ENCODE results near the gene HAAO.

The HAAO gene

GRCh38 chr2:42812899-42813479 is 20.6 kb upstream of the HAAO start:
- peak; percentile 15 for DNase-seq

GRCh38 chr2:42810971-42811811 is 18.8 kb upstream of the HAAO start:
- DNase-seq: peak; percentile 44

GRCh38 chr2:42810121-42810970 is 18.0 kb upstream of the HAAO start:
- DNase-seq: peak; percentile 96

GRCh38 chr2:42809819-42810120 is 17.4 kb upstream of the HAAO start:
- DNase-seq: no peak

- no peak for DNase-seq
Measured at GRCh38 chr2:42809131-42809818, 16.9 kb upstream of the HAAO start.

- DNase-seq: no peak
Measured at GRCh38 chr2:42808301-42808700, 15.9 kb upstream of the HAAO start.

- no peak for DNase-seq
Measured at GRCh38 chr2:42806786-42807185, 14.4 kb upstream of the HAAO start.

GRCh38 chr2:42804891-42805290 is 12.5 kb upstream of the HAAO start:
- no peak for DNase-seq

GRCh38 chr2:42804338-42804737 is 12.0 kb upstream of the HAAO start:
- DNase-seq: no peak

- DNase-seq: no peak
Measured at GRCh38 chr2:42802150-42802549, 9.8 kb upstream of the HAAO start.

- DNase-seq: no peak
Measured at GRCh38 chr2:42801381-42801780, 9.0 kb upstream of the HAAO start.

- no peak for DNase-seq
Measured at GRCh38 chr2:42800981-42801380, 8.6 kb upstream of the HAAO start.

GRCh38 chr2:42800461-42800962 is 8.1 kb upstream of the HAAO start:
- no peak for DNase-seq

GRCh38 chr2:42799881-42800280 is 7.5 kb upstream of the HAAO start:
- no peak for DNase-seq

- DNase-seq: no peak
Measured at GRCh38 chr2:42797281-42797680, 4.9 kb upstream of the HAAO start.

- DNase-seq: no peak
Measured at GRCh38 chr2:42796427-42797248, 4.3 kb upstream of the HAAO start.

GRCh38 chr2:42795841-42796301 is 3.5 kb upstream of the HAAO start:
- no peak for DNase-seq

- DNase-seq: no peak
Measured at GRCh38 chr2:42795275-42795674, 2.9 kb upstream of the HAAO start.

GRCh38 chr2:42794271-42795046 is 2.1 kb upstream of the HAAO start:
- DNase-seq: no peak

- no peak for DNase-seq
Measured at GRCh38 chr2:42793334-42794270, 1.2 kb upstream of the HAAO start.
